Raji (cell line): ENCODE results near the gene ZSCAN25.

Experiments
- POLR2A ChIP-seq: IDR thresholded peaks from 2 replicates; pipeline ENCODE4 v1.6.1; 2011; ENCODE audit warnings: low read depth, low read length, control low read depth; ENCODE audit not compliant: insufficient read depth

The ZSCAN25 gene

GRCh38 chr7:99667179-99667578 is 50.4 kb downstream of the ZSCAN25 start:
- no peak for TF ChIP-seq POLR2A

GRCh38 chr7:99668541-99668940 is 51.8 kb downstream of the ZSCAN25 start:
- no peak for TF ChIP-seq POLR2A

- TF ChIP-seq POLR2A, result no peak
These were observed 53.0 kb downstream of the ZSCAN25 start for GRCh38 chr7:99669782-99670181.

GRCh38 chr7:99672573-99672972 is 55.8 kb downstream of the ZSCAN25 start:
- no peak for TF ChIP-seq POLR2A

- no peak for TF ChIP-seq POLR2A
These were observed 58.4 kb downstream of the ZSCAN25 start for GRCh38 chr7:99674995-99675742.

- no peak for TF ChIP-seq POLR2A
These were observed 60.4 kb downstream of the ZSCAN25 start for GRCh38 chr7:99677013-99677647.

GRCh38 chr7:99677648-99678045 is 60.9 kb downstream of the ZSCAN25 start:
- no peak for TF ChIP-seq POLR2A

GRCh38 chr7:99679032-99679399 is 62.3 kb downstream of the ZSCAN25 start:
- no peak for TF ChIP-seq POLR2A

- TF ChIP-seq POLR2A, result no peak
These were observed 62.9 kb downstream of the ZSCAN25 start, which contains the start of gene CYP3A5 for GRCh38 chr7:99679400-99680191. CYP3A5 (minus strand) TSS chr7:99679996; CDS start chr7:99679896, 100 bp downstream.
